ENCODE data around the gene INTS4. TPM values are rescaled to one million over a fixed set of nuclear protein-coding genes. Genes with fewer than 3 reads are reported as not detected.
"Not testable (repeated sequence)": the region's sequence is repeated elsewhere in the genome, so short reads cannot be mapped to it uniquely, and the experiment has no call there.

INTS4 gene
- total RNA-seq, 1 donor from 2014 or later = 26.4 TPM

GRCh38 chr11:78022397-78023396 is 28.2 kb upstream of the INTS4 start, which contains the start of gene KCTD14:
TSS of gene KCTD14 (minus strand) at chr11:78023276. CDS start at chr11:78023249, 27 bp downstream.
- no peak for DNase-seq (ENCODE audit: low read depth in 2 of 2)

GRCh38 chr11:78021611-78022010 is 27.1 kb upstream of the INTS4 start:
- DNase-seq (ENCODE audit: low read depth in 2 of 2) = no peak

GRCh38 chr11:78020246-78020645 is 25.8 kb upstream of the INTS4 start:
- DNase-seq (ENCODE audit: low read depth in 2 of 2) = no peak

- DNase-seq (ENCODE audit: low read depth in 2 of 2) = no peak
These were observed 25.3 kb upstream of the INTS4 start for GRCh38 chr11:78019808-78020207.

GRCh38 chr11:78015878-78016277 is 21.4 kb upstream of the INTS4 start:
- DNase-seq (ENCODE audit: low read depth in 2 of 2) = no peak

DNA sequence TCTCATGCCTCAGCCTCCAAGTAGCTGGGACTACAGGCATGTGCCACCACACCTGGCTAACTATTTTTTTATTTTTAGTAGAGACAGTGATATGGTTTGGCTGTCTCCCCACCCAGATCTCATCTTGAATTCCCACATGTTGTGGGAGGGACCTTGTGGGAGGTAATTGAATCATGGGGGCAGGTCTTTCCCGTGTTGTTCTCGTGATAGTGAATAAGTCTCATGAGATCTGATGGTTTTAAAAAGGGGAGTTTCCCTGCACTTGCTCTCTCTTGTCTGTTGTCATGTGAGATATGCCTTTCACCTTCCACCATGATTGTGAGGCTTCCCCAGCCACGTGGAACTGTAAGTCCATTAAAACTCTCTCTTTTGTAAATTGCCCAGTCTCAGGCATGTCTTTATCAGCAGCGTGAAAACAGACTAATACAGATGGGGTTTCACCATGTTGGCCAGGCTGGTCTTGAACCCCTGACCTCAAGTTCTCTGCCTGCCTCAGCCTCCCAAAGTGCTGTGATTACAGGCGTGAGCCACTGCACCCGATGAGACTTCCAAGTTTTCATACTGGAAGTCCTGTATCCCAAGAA is 20.6 kb upstream of the INTS4 start:
- not testable (repeated sequence) for DNase-seq (ENCODE audit: low read depth in 2 of 2)

- DNase-seq (ENCODE audit: low read depth in 2 of 2) = no peak
These were observed 16.8 kb upstream of the INTS4 start for GRCh38 chr11:78011301-78011700.

- DNase-seq (ENCODE audit: low read depth in 2 of 2) = no peak
These were observed 16.3 kb upstream of the INTS4 start for GRCh38 chr11:78010755-78011154.

GRCh38 chr11:78010304-78010703 is 15.8 kb upstream of the INTS4 start:
- no peak for DNase-seq (ENCODE audit: low read depth in 2 of 2)

DNA sequence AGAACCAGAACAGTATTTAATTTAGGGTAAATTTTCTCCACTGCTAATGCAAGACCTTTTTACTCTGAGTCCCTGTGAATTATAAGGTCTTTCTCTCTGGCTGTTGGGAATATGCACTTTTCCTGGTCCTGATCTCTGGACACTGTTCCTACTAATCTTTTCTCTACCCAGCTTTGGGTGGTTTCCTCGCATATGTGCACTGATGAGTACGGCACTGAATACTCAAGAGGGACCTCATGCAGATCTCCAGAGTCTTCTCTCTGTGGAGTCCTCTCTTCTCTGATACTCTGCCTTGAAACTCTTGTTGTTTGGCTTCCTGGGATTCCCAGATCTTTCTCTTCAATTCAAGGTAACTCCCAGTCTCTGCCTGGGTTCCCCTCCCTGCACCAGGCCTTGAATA is 14.6 kb upstream of the INTS4 start:
- no peak for DNase-seq (ENCODE audit: low read depth in 2 of 2)

GRCh38 chr11:78000193-78000592 is 5.7 kb upstream of the INTS4 start:
- DNase-seq (ENCODE audit: low read depth in 2 of 2) = peak; percentile 83 to 84

- DNase-seq (ENCODE audit: low read depth in 2 of 2) = no peak
These were observed 5.1 kb upstream of the INTS4 start for GRCh38 chr11:77999446-78000030.

- peak in 1 of 2 donors; percentile 4 for DNase-seq (ENCODE audit: low read depth in 2 of 2)
These were observed 566 bp downstream of the INTS4 start for GRCh38 chr11:77993902-77994301.

GRCh38 chr11:77990981-77991380 is 3.5 kb downstream of the INTS4 start:
- DNase-seq (ENCODE audit: low read depth in 2 of 2) = no peak

DNA sequence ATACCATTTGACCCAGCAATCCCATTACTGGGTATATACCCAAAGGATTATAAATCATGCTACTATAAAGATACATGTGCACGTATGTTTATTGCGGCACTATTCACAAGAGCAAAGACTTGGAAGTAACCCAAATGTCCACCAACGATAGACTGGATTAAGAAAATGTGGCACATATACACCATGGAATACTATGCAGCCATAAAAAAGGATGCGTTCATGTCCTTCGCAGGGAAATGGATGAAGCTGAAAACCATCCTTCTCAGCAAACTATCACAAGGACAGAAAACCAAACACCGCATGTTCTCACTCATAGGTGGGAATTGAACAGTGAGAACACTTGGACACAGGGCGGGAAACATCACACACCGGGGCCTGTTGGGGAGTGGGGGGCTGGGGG is 8.0 kb downstream of the INTS4 start:
- DNase-seq (ENCODE audit: low read depth in 2 of 2) = not testable (repeated sequence)

- DNase-seq (ENCODE audit: low read depth in 2 of 2) = no peak
These were observed 13.0 kb downstream of the INTS4 start for GRCh38 chr11:77981346-77981947.

DNA sequence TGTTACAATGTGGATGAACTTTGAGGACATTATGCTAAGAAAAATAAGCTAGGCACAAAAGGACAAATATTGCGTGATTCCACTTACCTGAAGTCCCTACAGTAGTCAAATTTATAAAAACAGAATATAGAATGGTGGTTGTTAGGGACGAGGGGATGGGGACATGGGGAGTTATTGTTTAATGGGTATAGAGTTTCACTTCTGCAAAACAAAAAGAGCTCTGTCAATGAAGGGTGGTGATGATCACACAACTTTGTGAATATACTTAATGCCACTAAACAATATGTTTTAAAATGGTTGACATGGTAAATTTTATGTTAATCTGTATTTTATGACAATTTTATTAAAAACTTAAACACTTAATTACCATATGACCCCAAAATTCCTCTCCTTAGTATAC is 26.1 kb downstream of the INTS4 start:
- DNase-seq (ENCODE audit: low read depth in 2 of 2) = no peak

DNA sequence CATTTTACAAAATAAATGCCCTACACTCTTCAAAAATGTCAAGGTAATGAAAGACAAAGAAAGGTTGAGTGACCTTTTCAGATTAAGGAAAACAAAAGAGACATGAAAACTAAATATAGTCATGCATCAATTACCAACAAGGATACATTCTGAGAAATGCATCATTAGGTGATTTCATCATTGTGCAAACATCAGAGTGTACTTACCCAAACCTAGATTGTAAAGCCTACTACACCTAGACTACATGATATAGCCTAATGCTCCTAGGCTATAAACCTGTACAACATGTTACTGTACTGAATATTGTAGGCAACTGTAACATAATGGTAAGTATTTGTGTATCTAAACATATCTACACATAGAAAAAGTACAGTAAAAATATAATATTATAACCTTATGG is 26.7 kb downstream of the INTS4 start:
- no peak for DNase-seq (ENCODE audit: low read depth in 2 of 2)

DNA sequence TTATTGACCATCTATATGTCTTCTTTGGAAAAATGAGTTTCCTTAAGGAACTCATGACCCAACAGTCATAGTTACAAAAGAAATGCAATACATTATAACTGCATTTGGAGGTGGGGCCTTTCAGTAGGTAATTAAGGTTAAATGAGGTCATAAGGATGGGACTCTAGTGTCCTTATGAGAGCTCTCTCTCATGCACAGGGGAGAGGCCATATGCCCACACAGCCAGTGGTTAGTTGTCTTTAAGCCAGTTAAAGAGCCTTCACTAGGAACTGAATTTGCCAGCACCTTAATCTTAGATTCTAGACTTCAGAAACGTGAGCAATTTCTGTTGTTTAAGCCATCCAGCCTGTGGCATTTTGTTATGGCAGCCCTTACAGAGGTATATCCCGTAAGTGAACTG is 27.3 kb downstream of the INTS4 start:
- no peak for DNase-seq (ENCODE audit: low read depth in 2 of 2)

- no peak for DNase-seq (ENCODE audit: low read depth in 2 of 2)
These were observed 28.1 kb downstream of the INTS4 start for GRCh38 chr11:77966338-77966737.

GRCh38 chr11:77959434-77959833 is 35.0 kb downstream of the INTS4 start:
- DNase-seq (ENCODE audit: low read depth in 2 of 2) = no peak
